Astrocyte (in vitro differentiated cells and primary cell): ENCODE results near the gene ARHGAP21.

Experiments
- CTCF ChIP-seq: IDR thresholded peaks from 2 replicates; pipeline ENCODE4 v1.5.1; 2011; ENCODE audit warnings: low read depth, mild to moderate bottlenecking, inconsistent platforms, low read length, moderate library complexity; ENCODE audit not compliant: insufficient read depth
- EZH2 ChIP-seq: IDR thresholded peaks from 2 replicates; pipeline ENCODE4 v1.6.1; 2012; ENCODE audit warnings: mild to moderate bottlenecking, low read length, inconsistent platforms; ENCODE audit not compliant: insufficient read depth

DNA sequence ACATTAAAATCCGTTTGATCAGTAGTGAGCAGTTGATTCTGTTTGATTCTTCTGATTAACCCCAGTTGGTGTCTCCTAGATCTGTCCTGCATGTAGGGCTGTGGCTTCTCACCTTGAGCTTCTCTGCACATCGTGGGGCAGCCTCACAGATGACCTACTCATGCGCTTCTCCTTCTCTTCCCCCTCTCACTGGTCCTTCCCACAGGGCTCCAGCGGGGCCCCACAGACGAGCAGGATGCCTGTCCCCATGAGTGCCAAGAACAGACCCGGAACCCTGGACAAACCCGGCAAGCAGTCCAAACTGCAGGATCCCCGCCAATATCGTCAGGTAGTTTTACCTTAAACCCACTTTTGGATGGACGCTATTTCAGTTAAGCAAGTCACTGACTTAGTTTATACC is 178.9 kb downstream of the ARHGAP21 start:
- TF ChIP-seq CTCF (no peak), EZH2 (no peak)
